Activated naive CD4-positive, alpha-beta T cell treated with anti-CD3 and anti-CD28 coated beads for 36 hours (primary cell): ENCODE measurements around the gene CLINT1. TPM values are rescaled to one million over a fixed set of nuclear protein-coding genes. Genes with fewer than 3 reads are reported as not detected.

Source experiments
- CTCF ChIA-PET: fragments of 350-600 bp; sonication (Branson Sonifier 250); formaldehyde crosslinking; loops from one replicate; lab custom pipeline; 2021; ENCODE audit warnings: antibody characterized with exemption; lab: Charles Lee
- DNase-seq: peaks from one replicate; pipeline ENCODE4 v3.0.0-alpha.2; 2020
- H3K27ac Mint-ChIP-seq: one replicate; pipeline ENCODE4 v1.8.0; 2021; ENCODE audit warnings: mild to moderate bottlenecking, mixed read lengths
- H3K27me3 Mint-ChIP-seq: one replicate; pipeline ENCODE4 v1.8.0; 2021; ENCODE audit warnings: low read depth, mixed read lengths
- H3K36me3 Mint-ChIP-seq: one replicate; pipeline ENCODE4 v1.8.0; 2021; ENCODE audit warnings: low read depth, mixed read lengths
- H3K4me1 Mint-ChIP-seq: one replicate; pipeline ENCODE4 v1.8.0; 2021; ENCODE audit warnings: low read depth, mixed read lengths
- H3K4me3 Mint-ChIP-seq: one replicate; pipeline ENCODE4 v1.8.0; 2021; ENCODE audit warnings: mild to moderate bottlenecking, moderate library complexity, mixed read lengths
- H3K9me3 Mint-ChIP-seq: one replicate; pipeline ENCODE4 v1.8.0; 2021; ENCODE audit warnings: mixed read lengths
- intact Hi-C: fragments of 100-400 bp; cut with micrococcal nuclease; formaldehyde crosslinking; loops from one replicate; pipeline ENCODE4 v1.15.1; 2023
- total RNA-seq, 2 experiments: library from RNA; stranded (reverse); gene quantifications; one replicate each; pipeline ENCODE4 v1.2.3, GENCODE V29; 2021

Gene CLINT1
- 10 to 100 TPM; 31.0 to 32.7 TPM for total RNA-seq

DNA sequence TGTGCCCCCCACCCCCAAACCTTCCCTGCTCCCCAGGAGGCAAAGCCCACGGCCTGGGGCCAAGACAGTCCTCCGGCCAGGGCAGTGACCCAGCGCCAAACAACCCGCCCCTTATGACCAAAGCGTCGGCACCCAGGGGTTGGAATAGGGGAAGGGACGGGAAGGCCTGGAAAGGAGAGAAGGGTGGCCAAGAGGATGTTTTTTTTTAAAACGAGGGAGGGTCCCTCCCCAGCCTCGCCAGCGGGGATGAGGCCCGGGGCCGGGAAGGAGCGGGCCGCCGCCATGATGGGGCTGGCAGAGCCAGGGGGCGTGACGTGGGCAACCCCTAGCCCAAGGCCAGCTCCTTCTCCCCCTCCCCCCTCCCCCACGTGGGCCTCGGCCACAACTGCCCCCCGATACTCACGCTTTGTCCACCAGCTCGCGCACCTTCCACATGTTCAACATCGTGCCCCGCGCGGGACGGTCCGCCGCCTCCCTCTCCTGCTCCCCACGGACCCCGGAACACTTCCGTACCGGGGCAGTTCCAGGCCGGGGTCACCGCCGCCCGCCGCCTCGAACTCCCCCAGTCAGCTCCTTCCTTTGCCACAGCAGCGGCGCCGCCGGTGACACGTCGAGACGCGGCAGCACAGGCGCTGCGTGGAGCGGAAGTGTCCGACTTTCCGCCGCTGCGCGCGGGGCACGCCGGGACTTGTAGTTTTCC, at the start of gene CLINT1:
CLINT1 (minus strand) TSS at position 619 of the 700 bp plus-strand sequence; CDS start at position 444, 175 bp downstream.
- peak within 1 kb of the TSS; percentile 87 for H3K27ac Mint-ChIP-seq
- intact Hi-C loops: loop anchor here (1.0 to 10.0 kb wide), 10 partner anchors 13 to 1599 kb away; partner anchors contain the start of genes RNF145 and THG1L
- H3K4me3 Mint-ChIP-seq: peak within 1 kb of the TSS; percentile 86
- H3K9me3 Mint-ChIP-seq: no peaks in the 10 kb centered on the region
- no peaks in the 10 kb centered on the region for H3K27me3 Mint-ChIP-seq
- H3K36me3 Mint-ChIP-seq: peaks cover 3% of the 10 kb centered on the region
- CTCF ChIA-PET: interaction anchor here (1.1 kb wide), 1 partner anchor 13 kb away, joined by 3 read pairs; no protein-coding TSS in a partner anchor
- peaks cover 70% of the 10 kb centered on the region for H3K4me1 Mint-ChIP-seq
- DNase-seq: peak; percentile 90

DNA sequence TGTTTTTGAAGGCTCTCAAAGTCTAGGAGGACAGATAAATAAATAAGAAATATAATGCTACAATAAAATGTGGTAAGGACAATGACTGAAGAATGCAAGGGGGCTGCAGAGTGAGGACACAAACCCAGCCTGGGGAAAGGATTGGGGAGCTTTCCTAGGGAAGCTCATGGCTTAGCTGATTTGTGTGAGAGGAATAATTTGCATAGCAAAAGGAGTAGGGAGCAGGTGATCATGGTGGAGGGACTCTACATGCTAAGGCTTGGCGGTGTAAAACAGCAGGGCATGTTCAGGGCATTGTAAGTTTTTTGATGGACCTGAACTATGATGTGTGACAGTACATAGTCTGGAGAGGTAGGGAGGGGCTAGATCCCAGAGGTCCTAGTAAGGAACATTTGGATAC, 49.5 kb upstream of the CLINT1 start:
- CTCF ChIA-PET: interaction anchor here (0.8 to 2.0 kb wide), 3 partner anchors 9 to 167 kb away, joined by 3 to 5 read pairs (median 3); no protein-coding TSS in a partner anchor
- DNase-seq: no peak
- no peak overlapping the region for H3K4me3 Mint-ChIP-seq
- intact Hi-C loops: no loop called here
- H3K9me3 Mint-ChIP-seq: no peaks in the 10 kb centered on the region
- H3K4me1 Mint-ChIP-seq: no peaks in the 10 kb centered on the region
- H3K36me3 Mint-ChIP-seq: no peaks in the 10 kb centered on the region
- no peaks in the 10 kb centered on the region for H3K27me3 Mint-ChIP-seq
- H3K27ac Mint-ChIP-seq: no peak overlapping the region

DNA sequence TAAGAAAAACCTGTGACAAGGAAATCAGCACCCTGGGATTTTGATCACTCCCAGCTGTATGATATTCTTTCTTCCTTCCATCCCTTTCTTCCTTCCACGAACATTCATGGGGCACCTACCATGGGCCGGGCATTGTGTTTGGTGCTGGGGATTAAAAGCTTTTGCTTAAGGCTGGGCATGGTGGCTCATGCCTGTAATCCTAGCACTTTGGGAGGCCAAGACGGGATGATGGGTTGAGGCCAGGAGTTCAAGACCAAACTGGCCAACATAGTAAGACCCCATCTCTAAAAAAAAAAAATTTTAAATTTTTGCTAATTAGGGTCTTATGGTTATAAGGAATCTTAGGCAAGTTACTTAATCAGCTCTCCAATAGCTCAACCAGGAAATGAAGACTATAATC, 48.5 kb upstream of the CLINT1 start:
- no peaks in the 10 kb centered on the region for H3K9me3 Mint-ChIP-seq
- H3K4me1 Mint-ChIP-seq: no peaks in the 10 kb centered on the region
- no peak overlapping the region for H3K4me3 Mint-ChIP-seq
- no peaks in the 10 kb centered on the region for H3K36me3 Mint-ChIP-seq
- intact Hi-C loops: no loop called here
- no peak for DNase-seq
- H3K27me3 Mint-ChIP-seq: no peaks in the 10 kb centered on the region
- no peak overlapping the region for H3K27ac Mint-ChIP-seq
- CTCF ChIA-PET: interaction anchor here (0.7 to 2.0 kb wide), 3 partner anchors 10 to 570 kb away, joined by 3 to 5 read pairs (median 3); no protein-coding TSS in a partner anchor

DNA sequence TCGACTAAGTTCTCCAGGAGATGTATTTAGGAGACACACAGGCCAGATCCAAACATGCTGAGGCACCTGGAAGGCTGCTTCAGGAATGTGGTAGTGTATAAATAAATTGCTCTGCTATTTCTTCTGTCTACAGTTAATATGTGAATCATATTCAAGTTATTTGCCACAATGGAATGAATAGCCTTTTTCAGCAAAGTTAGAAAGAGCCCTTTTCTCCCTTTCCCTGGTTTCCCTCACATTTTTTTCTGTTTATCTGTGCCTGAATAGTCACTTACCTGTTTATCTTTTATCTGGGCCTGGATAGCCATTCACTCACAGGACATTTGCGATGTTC, 44.1 kb upstream of the CLINT1 start:
- no peaks in the 10 kb centered on the region for H3K36me3 Mint-ChIP-seq

DNA sequence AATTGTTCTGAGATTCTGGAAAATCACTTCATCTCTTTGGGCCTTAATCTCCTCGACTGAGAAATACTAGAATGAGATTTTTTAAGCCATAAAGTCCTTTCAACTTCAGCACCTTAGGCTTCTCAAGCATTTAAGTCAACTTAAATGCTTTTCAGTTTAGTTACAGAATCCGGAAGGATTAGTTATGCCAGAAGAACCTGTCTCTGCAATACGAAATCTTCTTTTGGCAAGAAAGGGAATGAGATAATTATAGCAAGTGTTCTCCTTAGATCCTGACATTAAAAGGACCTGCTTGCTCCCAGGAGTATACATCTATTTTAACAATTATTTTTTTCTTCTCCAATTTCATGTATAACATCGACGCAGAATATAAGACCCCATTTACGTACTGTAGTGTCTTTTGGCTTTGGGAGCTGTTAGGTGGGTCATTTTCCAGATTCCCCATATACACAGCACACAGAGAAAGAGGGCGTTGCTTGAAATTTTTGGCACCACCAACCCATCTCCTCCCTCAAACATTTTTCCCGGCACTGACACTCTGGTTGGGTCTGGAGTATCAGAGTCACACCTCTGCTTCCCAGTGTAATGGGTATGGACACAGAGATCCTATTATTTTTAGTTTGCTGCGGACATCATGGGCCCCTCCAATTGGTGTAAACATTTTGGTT, 43.6 kb upstream of the CLINT1 start:
- H3K27ac Mint-ChIP-seq: no peak overlapping the region
- H3K9me3 Mint-ChIP-seq: no peaks in the 10 kb centered on the region
- H3K36me3 Mint-ChIP-seq: no peaks in the 10 kb centered on the region
- intact Hi-C loops: no loop called here
- no peak overlapping the region for H3K4me3 Mint-ChIP-seq
- no peaks in the 10 kb centered on the region for H3K27me3 Mint-ChIP-seq
- no peaks in the 10 kb centered on the region for H3K4me1 Mint-ChIP-seq
- DNase-seq: no peak
- CTCF ChIA-PET: no interaction called here

More for the DNA sequence above, 44.1 kb upstream of the CLINT1 start:
- H3K27me3 Mint-ChIP-seq: no peaks in the 10 kb centered on the region
- intact Hi-C loops: no loop called here
- no peak for DNase-seq
- CTCF ChIA-PET: interaction anchor here (1.2 kb wide), 1 partner anchor 48 kb away, joined by 4 read pairs; no protein-coding TSS in a partner anchor
- no peak overlapping the region for H3K27ac Mint-ChIP-seq
- H3K4me3 Mint-ChIP-seq: no peak overlapping the region
- no peaks in the 10 kb centered on the region for H3K9me3 Mint-ChIP-seq
- no peaks in the 10 kb centered on the region for H3K4me1 Mint-ChIP-seq

DNA sequence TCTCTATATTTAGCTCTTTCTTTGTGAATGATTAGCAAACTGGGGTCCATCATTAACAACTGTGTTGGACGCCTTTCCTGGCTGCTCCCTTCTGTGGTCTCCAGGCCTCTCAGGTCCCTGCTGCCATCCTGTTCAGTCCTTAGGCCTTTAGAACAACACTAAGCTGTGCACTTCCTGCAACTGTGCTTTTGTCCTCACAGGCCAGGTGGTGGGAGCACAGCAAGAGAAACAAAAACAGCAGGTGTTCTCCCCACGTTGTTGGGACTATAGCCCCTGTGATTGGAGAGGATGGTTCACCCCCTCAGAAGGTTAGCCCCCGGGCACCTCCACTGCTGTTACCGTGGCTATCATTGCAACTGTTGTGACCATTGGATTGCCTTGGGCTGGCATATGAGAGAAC, 41.7 kb upstream of the CLINT1 start:
- Mint-ChIP-seq H3K27ac (no peak overlapping the region), H3K36me3 (no peaks in the 10 kb centered on the region), H3K4me1 (no peaks in the 10 kb centered on the region), H3K4me3 (no peak overlapping the region), H3K27me3 (no peaks in the 10 kb centered on the region), H3K9me3 (no peaks in the 10 kb centered on the region)
- intact Hi-C loops: no loop called here
- CTCF ChIA-PET: no interaction called here
- no peak for DNase-seq

DNA sequence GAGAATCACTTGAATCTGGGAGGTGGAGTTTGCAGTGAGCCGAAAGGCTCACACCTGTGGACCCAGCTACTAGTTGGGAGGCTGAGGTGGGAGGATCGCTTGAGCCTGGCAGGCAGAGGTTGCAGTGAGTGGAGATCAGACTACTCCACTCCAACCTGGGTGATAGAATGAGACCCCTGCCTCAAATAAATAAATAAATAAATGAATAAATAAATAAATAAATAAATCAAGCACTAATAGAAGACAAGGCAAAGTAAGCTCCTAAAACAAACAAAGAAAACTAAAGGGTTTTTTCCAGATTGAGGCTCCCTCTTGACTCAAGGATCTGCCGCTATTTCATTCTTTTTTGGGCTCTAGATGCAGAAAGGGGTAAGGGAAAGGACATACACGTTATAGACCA, 34.7 kb upstream of the CLINT1 start:
- DNase-seq: no peak
- no peak overlapping the region for H3K27ac Mint-ChIP-seq
- CTCF ChIA-PET: interaction anchor here (1.1 kb wide), 1 partner anchor 42 kb away, joined by 3 read pairs; no protein-coding TSS in a partner anchor
- no peaks in the 10 kb centered on the region for H3K27me3 Mint-ChIP-seq
- no peaks in the 10 kb centered on the region for H3K36me3 Mint-ChIP-seq
- H3K4me1 Mint-ChIP-seq: peaks cover 17% of the 10 kb centered on the region
- no peaks in the 10 kb centered on the region for H3K9me3 Mint-ChIP-seq
- intact Hi-C loops: no loop called here
- H3K4me3 Mint-ChIP-seq: no peak overlapping the region

DNA sequence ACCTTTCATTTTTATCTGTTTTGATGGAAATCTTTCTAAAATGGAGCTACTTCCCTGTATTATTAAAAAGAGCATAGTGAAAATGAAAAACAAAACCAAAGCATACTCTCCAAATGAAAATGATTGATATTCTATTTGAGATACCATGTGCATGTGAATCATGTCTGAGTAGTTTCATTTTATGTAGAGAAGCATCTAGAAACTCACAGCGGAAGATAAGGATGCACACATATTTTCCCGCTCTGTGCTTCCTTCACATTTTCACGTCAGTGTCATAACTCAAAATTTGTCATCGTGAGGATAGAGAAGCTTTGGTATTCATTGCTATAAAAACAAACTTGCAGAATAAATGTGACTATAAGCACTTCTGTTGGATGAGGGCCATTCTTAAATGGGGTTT, 34.0 kb upstream of the CLINT1 start:
- CTCF ChIA-PET: interaction anchor here (1.1 kb wide), 1 partner anchor 42 kb away, joined by 3 read pairs; no protein-coding TSS in a partner anchor

DNA sequence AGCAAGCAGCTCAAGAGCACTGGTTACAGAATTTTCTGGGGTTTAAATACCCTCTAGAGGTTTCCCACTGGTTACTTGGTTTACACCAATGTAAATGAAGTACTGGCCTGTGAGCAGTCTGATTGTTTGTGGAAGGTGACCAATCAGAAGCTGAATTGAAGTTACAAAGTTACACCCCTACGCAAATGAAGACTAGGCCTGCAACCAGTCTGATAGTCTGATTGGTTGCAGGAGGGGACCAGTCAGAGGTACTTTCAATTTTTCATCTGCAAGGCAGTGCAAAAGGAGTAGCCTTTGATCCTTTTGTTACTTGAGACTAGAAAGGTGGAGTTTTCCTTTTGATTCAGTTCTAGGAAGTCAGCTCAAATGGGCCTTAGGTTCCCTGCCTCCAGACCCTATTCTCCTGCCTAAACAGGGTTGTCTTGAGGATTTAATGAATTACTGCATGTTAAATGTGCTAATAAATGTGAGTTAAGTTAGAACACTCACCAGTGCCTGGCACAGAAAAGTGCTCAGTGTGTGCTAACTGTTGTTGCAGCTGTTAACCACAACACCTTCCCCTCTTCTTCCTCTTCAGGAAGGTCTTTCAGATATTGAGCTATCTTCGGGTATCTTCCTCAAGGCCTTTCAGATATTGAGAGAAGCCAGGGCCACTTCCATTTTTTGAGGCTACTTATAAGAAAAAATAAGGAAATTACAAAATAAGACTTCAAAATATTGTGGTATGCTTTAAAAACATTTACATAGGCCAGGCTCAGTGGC, 32.1 kb upstream of the CLINT1 start:
- no peak overlapping the region for H3K27ac Mint-ChIP-seq
- no peaks in the 10 kb centered on the region for H3K27me3 Mint-ChIP-seq
- no peaks in the 10 kb centered on the region for H3K9me3 Mint-ChIP-seq
- H3K4me1 Mint-ChIP-seq: peaks cover 17% of the 10 kb centered on the region
- CTCF ChIA-PET: interaction anchor here (1.0 to 1.2 kb wide), 2 partner anchors 24 to 59 kb away, joined by 3 to 4 read pairs; no protein-coding TSS in a partner anchor
- H3K36me3 Mint-ChIP-seq: no peaks in the 10 kb centered on the region
- no peak overlapping the region for H3K4me3 Mint-ChIP-seq
- intact Hi-C loops: loop anchor here (2.0 kb wide), 2 partner anchors 20 to 32 kb away; partner anchors contain the start of gene CLINT1
- DNase-seq: no peak

More for the DNA sequence above, 34.0 kb upstream of the CLINT1 start:
- DNase-seq: no peak
- no peaks in the 10 kb centered on the region for H3K36me3 Mint-ChIP-seq
- H3K27me3 Mint-ChIP-seq: no peaks in the 10 kb centered on the region
- intact Hi-C loops: no loop called here
- H3K4me1 Mint-ChIP-seq: peaks cover 17% of the 10 kb centered on the region
- H3K4me3 Mint-ChIP-seq: no peak overlapping the region
- H3K9me3 Mint-ChIP-seq: no peaks in the 10 kb centered on the region
- H3K27ac Mint-ChIP-seq: no peak overlapping the region

DNA sequence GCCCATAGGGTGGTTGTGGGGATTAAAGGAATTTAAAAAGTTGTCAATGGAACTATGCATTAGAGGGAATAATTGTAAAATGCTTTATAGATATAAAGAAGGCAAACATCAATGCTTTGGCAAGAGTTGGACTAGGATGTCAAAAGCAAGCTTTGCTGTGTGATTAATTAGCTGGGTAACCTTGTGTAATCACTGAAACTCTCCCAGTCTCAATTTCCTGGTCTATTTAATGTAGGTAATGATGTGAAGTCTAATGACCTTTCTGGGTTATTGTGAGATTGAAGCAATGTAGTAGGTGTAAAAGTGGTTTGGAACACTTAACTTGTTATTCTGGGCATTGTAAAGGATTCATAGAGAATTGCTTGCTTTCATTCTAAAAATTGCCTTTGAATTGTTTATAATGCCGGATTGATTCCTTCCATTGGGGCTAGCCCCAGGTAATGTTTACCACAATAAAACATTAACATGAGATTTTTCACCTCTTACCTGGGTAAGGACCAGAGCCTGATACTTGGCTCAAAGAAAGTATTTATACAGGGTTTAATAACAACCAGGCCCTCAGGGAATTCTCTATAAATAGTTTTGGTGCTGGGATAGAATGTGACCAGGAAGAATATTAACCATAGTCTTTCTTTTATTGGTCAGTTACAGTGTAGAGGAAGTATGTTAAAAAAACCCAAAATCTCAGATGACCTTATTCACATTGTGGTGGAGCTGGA, 30.0 kb upstream of the CLINT1 start:
- H3K4me1 Mint-ChIP-seq: peaks cover 19% of the 10 kb centered on the region
- no peaks in the 10 kb centered on the region for H3K9me3 Mint-ChIP-seq
- no peak for DNase-seq
- no peak overlapping the region for H3K27ac Mint-ChIP-seq
- no peaks in the 10 kb centered on the region for H3K27me3 Mint-ChIP-seq
- CTCF ChIA-PET: no interaction called here
- H3K36me3 Mint-ChIP-seq: no peaks in the 10 kb centered on the region
- H3K4me3 Mint-ChIP-seq: no peak overlapping the region
- intact Hi-C loops: no loop called here

DNA sequence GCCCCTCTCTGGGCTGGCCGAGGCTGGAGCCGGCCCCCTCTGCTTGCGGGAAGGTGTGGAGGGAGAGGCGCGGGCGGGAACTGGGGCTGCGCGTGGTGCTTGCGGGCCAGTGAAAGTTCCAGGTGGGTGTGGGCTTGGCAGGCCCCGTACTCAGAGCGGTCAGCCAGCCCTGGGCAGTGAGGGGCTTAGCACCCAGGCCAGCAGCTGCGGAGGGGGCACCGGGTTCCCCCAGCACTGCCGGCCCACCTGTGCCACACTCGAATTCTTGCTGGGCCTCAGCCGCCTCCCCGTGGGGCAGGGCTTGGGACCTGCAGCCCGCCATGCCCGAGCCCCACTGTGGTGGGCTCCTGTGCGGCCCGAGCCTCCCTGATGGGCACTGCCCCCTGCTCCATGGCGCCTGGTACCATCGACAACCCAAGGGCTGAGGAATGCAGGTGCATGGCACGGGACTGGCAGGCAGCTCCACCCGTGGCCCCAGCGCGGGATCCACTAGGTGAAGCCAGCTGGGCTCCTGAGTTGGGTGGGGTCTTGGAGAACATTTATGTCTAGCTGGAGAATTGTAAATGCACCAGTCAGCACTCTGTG, 27.9 kb upstream of the CLINT1 start:
- no peaks in the 10 kb centered on the region for H3K36me3 Mint-ChIP-seq
- H3K27me3 Mint-ChIP-seq: no peaks in the 10 kb centered on the region
- no peak overlapping the region for H3K27ac Mint-ChIP-seq
- peaks cover 12% of the 10 kb centered on the region for H3K4me1 Mint-ChIP-seq
- no peaks in the 10 kb centered on the region for H3K9me3 Mint-ChIP-seq
- no peak overlapping the region for H3K4me3 Mint-ChIP-seq
- CTCF ChIA-PET: no interaction called here
- intact Hi-C loops: no loop called here
- no peak for DNase-seq
